Glomerular endothelial cell (primary cell): ENCODE measurements around the gene TRIM61. TPM values are rescaled to one million over a fixed set of nuclear protein-coding genes. Genes with fewer than 3 reads are reported as not detected.
"Not testable (repeated sequence)": the region's sequence is repeated elsewhere in the genome, so short reads cannot be mapped to it uniquely, and the experiment has no call there.

ENCODE experiments used
- DNase-seq: peaks from one replicate; pipeline ENCODE4 v3.0.0-alpha.2; 2011; ENCODE audit warnings: low read depth, low spot score; ENCODE audit errors: extremely low read depth
- total RNA-seq: library from RNA; depleted of rRNA; stranded (reverse); fragments of >200 nt; gene quantifications from 2 replicates; pipeline ENCODE4 v1.2.3, GENCODE V29; 2015

The TRIM61 gene
- total RNA-seq = not detected in 2 replicates

- DNase-seq = no peak
These were observed at the start of gene TRIM61 for GRCh38 chr4:164977243-164978164. TRIM61 (minus strand) TSS chr4:164977657; CDS start chr4:164970002, 7,655 bp downstream.

GRCh38 chr4:165025782-165026181 lies 48.3 kb upstream of the TRIM61 start:
- DNase-seq = not testable (repeated sequence)

- DNase-seq = not testable (repeated sequence)
These were observed 42.5 kb upstream of the TRIM61 start for GRCh38 chr4:165019995-165020394.

GRCh38 chr4:165016971-165017370 lies 39.5 kb upstream of the TRIM61 start:
- no peak for DNase-seq

GRCh38 chr4:165013691-165014090 lies 36.2 kb upstream of the TRIM61 start:
- no peak for DNase-seq

GRCh38 chr4:165011403-165011802 lies 33.9 kb upstream of the TRIM61 start:
- no peak for DNase-seq

GRCh38 chr4:165010991-165011390 lies 33.5 kb upstream of the TRIM61 start:
- no peak for DNase-seq

- DNase-seq = no peak
These were observed 33.0 kb upstream of the TRIM61 start for GRCh38 chr4:165010487-165010886.

- DNase-seq = no peak
These were observed 32.2 kb upstream of the TRIM61 start for GRCh38 chr4:165009493-165010227.

GRCh38 chr4:165006886-165007285 lies 29.4 kb upstream of the TRIM61 start:
- no peak for DNase-seq

GRCh38 chr4:165006456-165006855 lies 29.0 kb upstream of the TRIM61 start:
- no peak for DNase-seq

GRCh38 chr4:165005352-165005925 lies 28.0 kb upstream of the TRIM61 start:
- no peak for DNase-seq

- not testable (repeated sequence) for DNase-seq
These were observed 24.5 kb upstream of the TRIM61 start for GRCh38 chr4:165001957-165002356.

- DNase-seq = not testable (repeated sequence)
These were observed 21.1 kb upstream of the TRIM61 start for GRCh38 chr4:164998526-164999080.

- DNase-seq = no peak
These were observed 20.5 kb upstream of the TRIM61 start for GRCh38 chr4:164997941-164998340.

- DNase-seq = no peak
These were observed 19.9 kb upstream of the TRIM61 start for GRCh38 chr4:164997324-164997723.

GRCh38 chr4:164996123-164996522 lies 18.7 kb upstream of the TRIM61 start:
- not testable (repeated sequence) for DNase-seq

GRCh38 chr4:164990786-164991185 lies 13.3 kb upstream of the TRIM61 start:
- DNase-seq = not testable (repeated sequence)

GRCh38 chr4:164989471-164989870 lies 12.0 kb upstream of the TRIM61 start:
- DNase-seq = no peak

- DNase-seq = not testable (repeated sequence)
These were observed 5.5 kb downstream of the TRIM61 start for GRCh38 chr4:164971929-164972328.

- no peak for DNase-seq
These were observed 17.6 kb downstream of the TRIM61 start for GRCh38 chr4:164959896-164960295.
